Motor neuron (in vitro differentiated cells): ENCODE data around the gene SMIM44. TPM values are rescaled to one million over a fixed set of nuclear protein-coding genes. Genes with fewer than 3 reads are reported as not detected.
A peak's percentile ranks its signal among the peaks of the same experiment; 100 is the strongest.

Experiments used
- ATAC-seq, 8 experiments: fragments of 200-7000 bp; cut with Tn5 transposase; replicated peaks in 6 of 8; 2 replicates each; pipeline ENCODE4 v1.8.0; 2021; ENCODE audit warnings: mild to moderate bottlenecking in 8 of 8, moderate library complexity in 8 of 8
- H3K27ac ChIP-seq, 2 donors: fragments of 250-450 bp; sonication (Bioruptor Pico); 2 replicates each; pipeline ENCODE4 v1.9.0; 2021; ENCODE audit warnings: antibody characterized with exemption in 2 of 2, mild to moderate bottlenecking in 2 of 2, moderate library complexity in 1 of 2
- H3K4me1 ChIP-seq, 2 donors: fragments of 250-450 bp; sonication (Bioruptor Pico); replicated peaks in 1 of 2; 2 replicates each; pipeline ENCODE4 v1.6.1; 2021; ENCODE audit warnings: antibody characterized with exemption in 2 of 2, mild to moderate bottlenecking in 2 of 2, moderate library complexity in 1 of 2
- H3K4me3 ChIP-seq, 5 donors: fragments of 250-450 bp; sonication (Bioruptor Pico); 2 replicates each; pipeline ENCODE4 v1.9.0; 2021; ENCODE audit warnings: antibody characterized with exemption in 5 of 5, mild to moderate bottlenecking in 5 of 5, moderate library complexity in 4 of 5
- WGBS, 10 experiments: fragments of 450-650 bp; shearing (Covaris generic); methylation state at CpG; one replicate each; pipeline ENCODE4 v1.0.0; 2022; 5-methylcytosine and 5-hydroxymethylcytosine counted together
- in situ Hi-C, 9 experiments: fragments of 400-800 bp; cut with MboI; loops; one replicate each; pipeline ENCODE4 v1.15.0; 2021; ENCODE audit warnings: low sequenced_read_pairs in 9 of 9, low pct_unique_long_range_greater_than_20kb in 2 of 9; ENCODE audit not compliant: unreplicated experiment in 9 of 9
- total RNA-seq, 8 experiments: library from RNA; unstranded; fragments of 300-600 nt; gene quantifications; 2 replicates each; pipeline versions ENCODE4 v1.2.3 to v1.2.4, GENCODE V29; 2022

The SMIM44 gene
- total RNA-seq, 8 experiments from 2014 or later: not detected

DNA sequence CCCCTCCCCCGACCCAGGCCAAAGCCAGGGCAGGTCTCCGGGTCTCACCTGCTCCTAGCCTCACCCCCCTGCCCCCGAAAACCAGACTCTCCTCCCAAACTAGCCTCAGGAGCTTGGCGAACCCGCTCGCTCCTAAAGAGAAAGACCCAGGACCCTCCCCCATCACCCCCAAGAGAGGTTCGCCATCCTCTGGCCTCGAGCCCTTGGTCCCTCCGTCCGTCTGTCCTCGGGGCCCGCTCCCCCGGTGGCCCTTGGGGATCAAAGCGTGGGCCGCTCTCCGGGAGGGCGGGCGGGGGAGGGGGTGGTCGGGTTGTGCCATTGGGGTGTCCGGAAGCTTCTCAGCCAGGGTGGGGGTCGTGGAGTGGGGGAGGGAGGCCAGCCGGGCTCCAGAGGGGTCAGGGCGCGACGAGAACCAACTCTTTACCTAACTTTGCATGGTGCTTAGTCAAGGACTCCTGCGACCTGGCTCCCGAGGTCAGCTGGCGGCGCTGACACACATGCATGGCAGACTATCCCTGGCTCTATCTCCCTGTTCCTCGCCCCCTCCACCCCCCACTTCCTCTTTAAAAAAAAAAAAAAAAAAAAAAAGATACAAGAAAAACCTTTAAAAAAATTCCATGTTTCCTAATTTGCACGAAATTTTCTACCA, 18.5 kb downstream of the SMIM44 start:
- H3K4me3 ChIP-seq: no peak overlapping the region
- H3K4me1 ChIP-seq: peaks cover 0 to 16% of the 10 kb centered on the region in 2 donors
- H3K27ac ChIP-seq: no peak overlapping the region
- 0 to 67% (median 19%) methylated on average over 1 to 6 of the region's 31 CpGs for WGBS, 10 experiments
- in situ Hi-C loops: loop anchor here in 2 of 9 experiments (25.0 kb wide), 1 partner anchor 127 kb away; no protein-coding TSS in a partner anchor
- ATAC-seq: no peak

DNA sequence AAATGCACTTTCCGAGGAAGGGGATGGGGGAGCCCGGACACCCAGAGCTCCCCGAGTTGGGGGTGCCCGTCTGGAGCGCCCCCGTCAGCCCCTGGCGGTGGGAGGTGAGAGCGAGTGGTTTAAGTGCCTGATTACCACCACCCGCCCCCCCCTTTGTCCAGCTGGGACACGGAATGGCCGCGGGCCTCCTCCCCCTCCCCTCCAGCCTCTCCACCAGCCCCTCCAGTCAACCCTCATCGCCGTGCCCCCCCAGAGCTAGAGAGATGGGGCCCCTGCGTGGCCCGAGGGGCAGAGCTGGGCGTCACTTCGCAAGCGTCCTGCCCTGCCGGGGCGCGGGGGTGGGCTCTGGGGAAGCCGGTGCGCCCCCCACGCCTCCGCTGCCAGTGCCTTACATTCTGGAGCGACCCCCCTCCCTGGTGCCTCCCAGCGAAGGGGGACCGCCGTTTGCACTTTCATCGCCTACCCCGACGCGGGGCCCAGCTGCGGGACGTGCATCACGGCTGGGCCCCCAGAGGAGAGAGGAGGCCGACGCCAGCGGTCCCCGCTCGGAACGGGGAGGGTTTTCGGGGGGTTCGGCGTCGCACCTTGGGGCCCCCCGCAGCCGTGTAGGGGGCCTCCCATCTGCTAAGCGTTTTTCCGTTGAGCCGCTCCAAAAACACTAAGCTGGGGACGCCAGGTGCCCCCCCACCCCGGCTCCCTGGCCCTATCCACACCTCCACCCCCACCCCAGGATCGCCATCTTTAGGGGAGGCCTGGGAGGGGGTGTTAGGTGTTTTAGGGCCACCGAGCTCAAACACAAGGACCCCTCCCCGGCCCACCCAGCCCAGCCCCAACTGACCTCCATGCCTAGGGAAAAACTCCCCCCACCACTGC, 19.3 kb downstream of the SMIM44 start:
- peaks cover 7 to 24% of the 10 kb centered on the region in 2 donors for H3K4me1 ChIP-seq
- in situ Hi-C loops: loop anchor here in 2 of 9 experiments (25.0 kb wide), 1 partner anchor 127 kb away; no protein-coding TSS in a partner anchor
- WGBS, 10 experiments: no CpG with 5 or more reads among the region's 57 CpGs
- no peak overlapping the region for H3K4me3 ChIP-seq
- ATAC-seq: no peak
- H3K27ac ChIP-seq: no peak overlapping the region

DNA sequence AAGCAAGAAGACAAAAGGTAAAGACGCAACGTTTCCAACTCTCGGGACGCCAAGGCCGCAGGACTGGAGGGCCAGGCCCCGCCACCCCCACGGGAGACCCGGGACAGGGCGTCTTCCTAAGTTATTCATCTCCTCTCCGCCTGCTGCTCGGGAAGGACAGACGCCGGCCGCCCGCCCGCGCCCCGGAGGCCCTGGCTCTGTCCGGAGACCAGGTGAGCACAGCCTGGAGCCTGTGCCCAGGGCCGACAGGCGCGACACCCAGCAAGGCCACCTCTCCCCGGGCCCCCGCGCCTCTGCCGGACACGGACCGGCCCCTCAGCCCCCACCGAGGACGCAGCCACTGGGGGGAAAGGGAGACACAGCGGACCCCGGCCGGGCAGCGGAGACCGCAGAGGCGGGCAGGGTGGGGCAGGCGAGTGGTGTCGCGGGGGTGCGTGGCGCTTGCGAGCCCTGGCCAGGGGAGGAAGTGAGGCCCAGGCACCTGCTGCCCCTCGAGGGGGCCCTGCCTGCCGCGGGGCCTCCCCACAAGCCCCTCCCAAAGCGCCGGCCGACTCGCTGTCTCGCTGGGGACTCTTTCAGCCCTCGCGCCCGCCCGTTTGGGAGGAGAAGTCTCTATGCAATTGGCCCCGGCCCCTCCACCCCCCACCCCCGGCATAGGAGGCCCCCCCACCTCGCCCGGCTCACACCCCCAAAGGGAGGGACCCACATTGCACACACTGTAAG, 20.1 kb downstream of the SMIM44 start:
- H3K4me1 ChIP-seq: peaks cover 13 to 31% of the 10 kb centered on the region in 2 donors
- no peak overlapping the region for H3K4me3 ChIP-seq
- in situ Hi-C loops: loop anchor here in 2 of 9 experiments (25.0 kb wide), 1 partner anchor 126 kb away; no protein-coding TSS in a partner anchor
- no peak overlapping the region for H3K27ac ChIP-seq
- peak in 1 of 8 experiments; percentile 11 for ATAC-seq
- WGBS, 10 experiments: 7 to 80% (median 17%) methylated on average over 1 to 21 of the region's 58 CpGs; no CpG with 5 or more reads in 5 of the 10 experiments

DNA sequence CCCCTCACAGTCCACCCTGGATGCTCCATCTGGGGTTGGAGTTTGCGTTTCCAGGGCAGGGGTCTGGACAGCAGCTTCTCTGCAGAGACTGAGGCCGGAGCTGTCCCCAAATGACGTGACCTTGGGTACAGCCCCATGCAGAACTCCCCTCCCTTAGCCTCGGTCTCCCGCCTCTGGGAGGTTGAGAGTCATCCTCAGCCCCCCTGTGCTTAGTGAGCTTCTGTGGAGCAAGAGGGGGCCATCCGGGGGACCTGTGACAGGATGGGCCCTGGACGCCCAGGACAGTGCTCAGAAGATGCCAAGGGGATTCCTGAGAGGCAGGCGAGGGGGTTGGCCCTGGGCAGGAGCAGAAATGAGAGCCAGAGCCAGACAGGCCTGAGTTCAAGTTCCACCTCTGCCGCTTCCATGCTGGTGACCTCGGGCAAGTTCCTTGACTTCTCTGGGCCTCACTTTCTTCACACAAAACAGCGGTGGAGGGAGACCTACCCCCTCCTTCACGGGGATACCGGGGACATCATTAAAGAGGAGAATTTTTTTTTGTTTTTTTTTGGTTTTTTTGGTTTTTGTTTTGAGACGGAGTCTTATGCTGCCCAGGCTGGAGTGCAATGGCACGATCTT, 23.2 kb downstream of the SMIM44 start:
- ATAC-seq: peak in 1 of 8 experiments; percentile 0
- Histone ChIP-seq H3K27ac (no peak overlapping the region), H3K4me1 (peaks cover 35 to 41% of the 10 kb centered on the region in 2 donors), H3K4me3 (no peak overlapping the region)
- in situ Hi-C loops: loop anchor here in 2 of 9 experiments (25.0 kb wide), 1 partner anchor 123 kb away; no protein-coding TSS in a partner anchor
- 33 to 100% (median 68%) methylated on average over 1 to 5 of the region's 15 CpGs; no CpG with 5 or more reads in 2 of the 10 experiments for WGBS, 10 experiments

DNA sequence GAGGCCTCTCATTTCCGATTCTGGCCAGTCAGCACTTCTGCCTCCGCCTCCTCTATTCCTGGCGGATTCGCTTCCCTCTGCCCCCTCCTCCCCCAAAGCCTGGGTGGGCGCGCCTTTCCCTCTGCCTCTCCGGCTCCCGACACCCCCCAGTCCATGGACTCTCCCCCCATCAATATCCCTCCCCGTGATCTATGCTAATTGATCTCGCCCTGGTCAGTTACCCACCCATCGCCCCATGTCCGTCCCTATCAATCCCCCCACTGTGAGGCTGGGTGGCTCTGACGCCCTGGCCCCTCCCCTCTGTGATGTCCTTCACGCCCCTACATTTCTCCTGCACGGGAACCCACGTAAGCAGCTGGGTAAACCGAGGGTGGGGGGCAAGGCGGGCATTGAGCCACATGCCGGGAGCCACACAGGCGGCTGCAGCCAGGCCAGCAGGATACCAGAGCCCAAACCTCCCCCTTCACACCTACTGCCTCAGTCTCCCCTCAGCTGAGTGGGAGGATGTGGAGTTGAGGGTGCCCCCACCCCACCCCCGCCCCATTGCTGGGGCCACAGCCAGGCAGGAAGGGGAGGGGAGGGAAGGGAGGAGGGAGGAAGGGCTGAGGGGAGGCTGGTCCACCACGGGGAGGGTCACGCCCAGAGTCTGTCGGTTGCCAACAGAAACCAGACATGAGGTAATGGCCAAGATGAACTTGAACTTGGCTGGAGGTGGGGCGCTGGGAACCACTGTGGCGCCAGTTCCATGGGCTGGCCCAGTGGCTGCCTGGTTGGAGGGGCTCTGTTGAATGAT, 24.0 kb downstream of the SMIM44 start:
- in situ Hi-C loops: loop anchor here in 2 of 9 experiments (25.0 kb wide), 1 partner anchor 122 kb away; no protein-coding TSS in a partner anchor
- peak; percentile 42 to 77 (median 69) for ATAC-seq
- no peak overlapping the region for H3K27ac ChIP-seq
- no peak overlapping the region for H3K4me3 ChIP-seq
- H3K4me1 ChIP-seq: peaks cover 35 to 41% of the 10 kb centered on the region in 2 donors
- WGBS, 10 experiments: 7 to 20% methylated on average over 1 to 2 of the region's 26 CpGs; no CpG with 5 or more reads in 8 of the 10 experiments

DNA sequence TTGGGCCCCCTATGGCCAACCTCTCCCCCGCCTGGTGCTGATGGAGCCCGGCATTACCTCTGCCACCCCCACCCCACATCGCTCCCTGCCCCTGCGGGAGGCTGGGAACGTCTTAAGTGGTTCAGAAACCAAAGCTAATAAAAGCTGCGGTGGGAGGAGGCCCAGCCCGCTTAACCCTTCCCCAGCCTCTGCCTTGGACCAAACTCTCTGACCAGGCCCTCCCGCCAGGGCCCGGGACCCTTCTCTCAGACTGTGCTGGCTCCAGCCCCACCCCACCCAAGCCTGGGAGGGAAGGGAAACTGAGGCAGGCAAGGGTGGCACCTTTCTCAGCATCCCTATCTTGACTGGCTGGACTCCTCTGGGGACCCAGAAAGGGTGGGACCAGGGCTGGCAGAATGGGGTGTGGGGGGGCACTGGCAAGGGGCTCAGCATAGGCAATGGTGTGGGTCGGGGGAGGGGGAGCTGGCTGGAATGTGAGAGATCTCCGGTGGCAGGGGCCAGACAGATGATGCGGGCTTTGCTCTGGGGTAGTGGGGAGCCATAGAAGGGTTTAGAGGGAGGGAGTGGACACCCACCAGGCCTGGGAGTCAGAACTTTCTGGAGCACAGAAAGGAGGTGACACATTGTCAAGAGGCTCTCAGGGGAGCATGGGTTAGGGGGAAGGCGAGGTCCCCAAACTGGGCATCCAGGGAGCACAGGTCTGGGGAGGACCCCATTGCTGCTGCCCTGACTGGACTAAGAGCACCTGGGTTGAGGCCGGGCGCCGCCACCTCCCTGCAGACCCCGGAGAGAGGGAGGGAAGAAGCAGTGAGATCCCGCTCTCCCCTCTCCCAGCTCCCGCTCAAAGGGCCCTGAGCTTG, 24.8 kb downstream of the SMIM44 start:
- H3K4me1 ChIP-seq: peaks cover 33 to 35% of the 10 kb centered on the region in 2 donors
- in situ Hi-C loops: loop anchor here in 2 of 9 experiments (25.0 kb wide), 1 partner anchor 121 kb away; no protein-coding TSS in a partner anchor
- 58 to 80% methylated on average over 1 to 2 of the region's 19 CpGs; no CpG with 5 or more reads in 8 of the 10 experiments for WGBS, 10 experiments
- no peak overlapping the region for H3K4me3 ChIP-seq
- ATAC-seq: peak in 2 of 8 experiments; percentile 0 to 1
- H3K27ac ChIP-seq: no peak overlapping the region

DNA sequence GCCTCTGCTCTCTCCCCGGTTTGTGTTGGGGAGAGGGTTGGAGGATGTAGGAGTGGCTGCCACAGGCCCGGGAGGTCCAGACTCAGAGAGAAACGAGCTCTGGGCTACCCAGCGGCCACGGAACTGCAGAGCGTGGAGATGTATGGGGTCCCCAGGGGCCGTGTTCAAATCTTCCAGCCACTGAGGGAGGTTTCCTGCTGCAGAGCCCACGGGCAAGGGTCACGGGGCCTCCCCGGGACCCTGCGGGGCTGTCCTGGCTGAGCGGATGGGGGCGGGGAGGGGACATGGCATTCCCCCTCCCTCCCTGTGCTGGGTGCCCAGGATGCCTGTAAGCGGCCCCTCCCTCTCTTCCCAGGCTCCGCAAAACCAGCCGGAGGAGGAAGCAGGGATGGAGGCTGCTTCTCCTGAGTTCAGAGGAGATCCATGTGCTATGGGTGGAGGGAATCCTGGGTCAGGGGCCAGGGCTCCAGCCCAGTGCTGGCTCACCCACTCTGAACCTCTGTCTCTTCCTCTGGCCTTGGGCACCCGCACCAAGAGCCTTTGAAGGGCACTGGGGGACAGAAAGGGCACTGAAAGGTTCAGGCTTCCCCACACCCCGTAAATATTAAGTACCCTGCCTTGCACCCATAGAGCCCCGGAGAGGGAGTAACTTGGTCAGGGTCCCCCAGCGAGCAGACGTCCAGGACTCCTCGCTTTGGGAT, 25.6 kb downstream of the SMIM44 start:
- ATAC-seq: peak in 5 of 8 experiments; percentile 2 to 9 (median 5)
- Histone ChIP-seq H3K4me3 (no peak overlapping the region), H3K4me1 (peaks cover 26 to 35% of the 10 kb centered on the region in 2 donors), H3K27ac (no peak overlapping the region)
- in situ Hi-C loops: loop anchor here in 2 of 9 experiments (25.0 kb wide), 1 partner anchor 120 kb away; no protein-coding TSS in a partner anchor
- WGBS, 10 experiments: 0 to 33% methylated on average over 1 to 6 of the region's 22 CpGs; no CpG with 5 or more reads in 8 of the 10 experiments

DNA sequence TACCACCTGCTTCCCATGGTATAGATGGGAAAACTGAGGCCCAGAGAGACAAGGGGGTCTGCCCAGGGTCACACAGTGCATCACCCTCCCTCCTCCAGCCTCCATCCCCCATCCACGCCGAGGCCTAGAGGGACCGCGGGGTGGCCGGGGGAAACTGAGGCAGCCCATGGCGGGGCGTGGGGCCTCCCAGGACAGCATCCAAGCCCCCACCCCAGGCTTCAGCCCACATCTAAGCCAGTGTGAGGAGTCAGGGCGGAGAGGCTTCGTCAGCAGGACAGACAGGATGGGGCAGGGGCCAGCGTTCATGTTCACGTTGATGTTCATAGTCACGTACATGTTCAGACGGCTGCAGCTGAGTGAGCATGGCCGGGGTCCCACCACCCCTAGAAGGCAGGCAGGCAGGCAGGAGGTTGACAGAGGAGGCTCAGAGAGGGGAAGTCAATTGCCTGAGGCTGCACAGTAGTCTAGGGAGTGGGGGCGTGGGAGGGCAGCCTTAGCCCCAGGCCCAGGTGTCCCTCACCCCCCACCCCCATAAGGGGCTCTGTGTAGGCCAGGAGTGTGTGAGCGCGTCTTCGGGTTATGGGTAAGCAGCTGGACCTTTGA, 26.2 kb downstream of the SMIM44 start:
- Histone ChIP-seq H3K4me3 (no peak overlapping the region), H3K4me1 (peaks cover 26 to 35% of the 10 kb centered on the region in 2 donors), H3K27ac (no peak overlapping the region)
- in situ Hi-C loops: loop anchor here in 2 of 9 experiments (25.0 kb wide), 1 partner anchor 120 kb away; no protein-coding TSS in a partner anchor
- 60% methylated on average over 1 of the region's 18 CpGs; no CpG with 5 or more reads in 9 of the 10 experiments for WGBS, 10 experiments
- no peak for ATAC-seq

DNA sequence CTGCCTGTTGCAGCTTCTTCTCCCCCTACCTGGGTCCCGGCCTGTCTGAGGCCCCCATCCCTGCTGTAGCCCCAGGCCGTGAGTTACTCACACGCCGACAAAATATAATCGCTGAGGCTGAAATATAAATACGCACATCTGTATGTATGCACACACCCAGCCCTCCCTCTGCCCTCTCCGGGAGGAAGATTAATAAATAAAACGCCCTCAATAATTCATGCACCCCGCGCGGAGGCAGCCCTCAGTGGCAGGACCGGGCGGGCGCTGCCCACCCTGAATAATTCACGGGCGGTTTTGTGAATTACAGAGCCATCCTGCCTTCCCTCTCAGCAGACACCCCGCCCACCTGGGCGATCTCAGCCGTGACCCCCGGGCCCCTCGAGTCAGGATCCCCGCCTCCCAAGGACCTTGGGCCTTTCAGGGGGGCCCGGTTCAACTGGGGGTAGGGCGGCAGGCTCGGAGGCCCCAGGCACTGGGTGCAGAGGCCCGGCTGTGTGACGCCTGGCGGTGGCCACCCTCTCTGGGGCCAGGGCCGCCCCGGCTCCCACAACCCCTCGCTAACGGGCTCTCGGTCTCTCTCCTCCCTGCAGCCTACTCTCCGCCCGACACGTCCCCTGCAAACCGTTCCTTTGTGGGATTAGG, 27.2 kb downstream of the SMIM44 start:
- in situ Hi-C loops: loop anchor here in 2 of 9 experiments (25.0 kb wide), 1 partner anchor 119 kb away; no protein-coding TSS in a partner anchor
- ATAC-seq: peak in 6 of 8 experiments; percentile 11 to 85 (median 32)
- H3K4me1 ChIP-seq: peaks cover 26 to 35% of the 10 kb centered on the region in 2 donors
- H3K27ac ChIP-seq: no peak overlapping the region
- WGBS, 10 experiments: 2 to 73% (median 47%) methylated on average over 1 to 6 of the region's 37 CpGs; no CpG with 5 or more reads in 6 of the 10 experiments
- H3K4me3 ChIP-seq: no peak overlapping the region
